Mesothelial cell of epicardium (in vitro differentiated cells): Measurements from ENCODE around the gene HBD. TPM values are rescaled to one million over a fixed set of nuclear protein-coding genes. Genes with fewer than 3 reads are reported as not detected.

Experiments used
- DNase-seq, 2 experiments: peaks; one replicate each; pipeline ENCODE4 v3.0.0; 2021; ENCODE audit warnings: low spot score in 2 of 2; ENCODE audit not compliant: unreplicated experiment in 2 of 2
- H3K27ac Mint-ChIP-seq: 2 replicates; pipeline ENCODE4 v1.8.0; 2021; ENCODE audit warnings: mixed read lengths
- H3K27me3 Mint-ChIP-seq: 2 replicates; pipeline ENCODE4 v1.8.0; 2021; ENCODE audit warnings: low read depth, mixed read lengths
- H3K36me3 Mint-ChIP-seq: 2 replicates; pipeline ENCODE4 v1.8.0; 2021; ENCODE audit warnings: mixed read lengths
- H3K4me1 Mint-ChIP-seq: 2 replicates; pipeline ENCODE4 v1.8.0; 2021; ENCODE audit warnings: mixed read lengths
- H3K4me3 Mint-ChIP-seq: 2 replicates; pipeline ENCODE4 v1.8.0; 2021; ENCODE audit warnings: mild to moderate bottlenecking, moderate library complexity, mixed read lengths
- H3K9me3 Mint-ChIP-seq: 2 replicates; pipeline ENCODE4 v1.8.0; 2021; ENCODE audit warnings: mixed read lengths
- total RNA-seq: library from RNA; stranded (reverse); gene quantifications from 3 replicates; pipeline ENCODE4 v1.2.1, GENCODE V29; 2021
- TF ChIP-seq, protein P1 (sequence below): fragments of 200-600 bp; sonication (generic); IDR thresholded peaks from one replicate; pipeline ENCODE4 v1.5.0; 2021; ENCODE audit warnings: antibody characterized with exemption; ENCODE audit not compliant: unreplicated experiment

The HBD gene
- total RNA-seq, 1 donor from 2014 or later: 3.0 TPM

- Mint-ChIP-seq H3K27me3 (peaks cover 15% of the 10 kb centered on the region), H3K9me3 (no peaks in the 10 kb centered on the region), H3K27ac (no peak overlapping the region), H3K4me1 (peaks cover 9% of the 10 kb centered on the region), H3K36me3 (no peaks in the 10 kb centered on the region), H3K4me3 (no peak overlapping the region)
- DNase-seq: no peak
- TF ChIP-seq, protein P1, sequence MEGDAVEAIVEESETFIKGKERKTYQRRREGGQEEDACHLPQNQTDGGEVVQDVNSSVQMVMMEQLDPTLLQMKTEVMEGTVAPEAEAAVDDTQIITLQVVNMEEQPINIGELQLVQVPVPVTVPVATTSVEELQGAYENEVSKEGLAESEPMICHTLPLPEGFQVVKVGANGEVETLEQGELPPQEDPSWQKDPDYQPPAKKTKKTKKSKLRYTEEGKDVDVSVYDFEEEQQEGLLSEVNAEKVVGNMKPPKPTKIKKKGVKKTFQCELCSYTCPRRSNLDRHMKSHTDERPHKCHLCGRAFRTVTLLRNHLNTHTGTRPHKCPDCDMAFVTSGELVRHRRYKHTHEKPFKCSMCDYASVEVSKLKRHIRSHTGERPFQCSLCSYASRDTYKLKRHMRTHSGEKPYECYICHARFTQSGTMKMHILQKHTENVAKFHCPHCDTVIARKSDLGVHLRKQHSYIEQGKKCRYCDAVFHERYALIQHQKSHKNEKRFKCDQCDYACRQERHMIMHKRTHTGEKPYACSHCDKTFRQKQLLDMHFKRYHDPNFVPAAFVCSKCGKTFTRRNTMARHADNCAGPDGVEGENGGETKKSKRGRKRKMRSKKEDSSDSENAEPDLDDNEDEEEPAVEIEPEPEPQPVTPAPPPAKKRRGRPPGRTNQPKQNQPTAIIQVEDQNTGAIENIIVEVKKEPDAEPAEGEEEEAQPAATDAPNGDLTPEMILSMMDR: no peak
Measured at GRCh38 chr11:5240458-5240857, 6.2 kb upstream of the HBD start.

DNA sequence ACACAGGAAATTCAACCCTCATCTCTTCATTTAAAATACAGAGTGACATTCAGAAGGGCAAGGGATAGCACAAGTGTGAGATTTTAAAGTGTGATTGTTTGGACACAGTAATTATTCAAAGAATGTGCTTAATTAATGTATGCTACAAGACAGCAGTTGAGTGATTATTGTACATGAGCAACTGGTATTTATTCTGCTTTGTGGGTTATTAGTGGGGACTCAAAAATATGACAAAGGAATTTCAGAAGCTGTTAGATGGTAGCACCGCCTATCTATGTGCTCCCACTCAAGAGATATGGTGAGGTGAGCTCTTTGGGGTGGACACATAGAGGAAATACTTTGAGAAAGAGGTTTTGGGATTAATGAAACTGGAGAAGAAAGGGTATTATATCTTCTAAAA, 5.8 kb upstream of the HBD start:
- H3K4me1 Mint-ChIP-seq: peaks cover 7% of the 10 kb centered on the region
- DNase-seq: no peak
- peaks cover 15% of the 10 kb centered on the region for H3K27me3 Mint-ChIP-seq
- no peaks in the 10 kb centered on the region for H3K9me3 Mint-ChIP-seq
- no peaks in the 10 kb centered on the region for H3K36me3 Mint-ChIP-seq
- TF ChIP-seq, protein P1: no peak
- no peak overlapping the region for H3K4me3 Mint-ChIP-seq
- no peak overlapping the region for H3K27ac Mint-ChIP-seq

DNA sequence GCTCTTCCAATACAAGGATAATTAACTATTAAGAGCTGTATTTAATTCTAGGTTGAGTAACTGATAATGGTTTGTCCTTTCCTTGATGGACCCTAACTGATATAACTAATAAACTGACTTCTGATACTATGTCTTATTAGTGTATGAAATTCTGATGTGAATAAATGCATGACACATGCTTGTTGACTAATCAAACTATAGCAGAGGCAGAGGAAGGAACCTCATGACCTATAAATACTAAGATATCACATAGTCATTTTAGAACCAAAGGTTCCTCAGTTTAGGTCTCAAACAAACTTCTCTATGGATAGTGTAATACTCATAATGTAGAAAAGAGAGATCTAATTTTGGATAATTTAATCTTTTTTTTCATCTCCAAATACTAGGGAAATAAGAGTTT, 4.8 kb upstream of the HBD start:
- no peak for DNase-seq
- peaks cover 15% of the 10 kb centered on the region for H3K27me3 Mint-ChIP-seq
- no peak overlapping the region for H3K27ac Mint-ChIP-seq
- H3K4me3 Mint-ChIP-seq: no peak overlapping the region
- H3K4me1 Mint-ChIP-seq: peaks cover 6% of the 10 kb centered on the region
- no peaks in the 10 kb centered on the region for H3K36me3 Mint-ChIP-seq
- TF ChIP-seq, protein P1: no peak
- H3K9me3 Mint-ChIP-seq: no peaks in the 10 kb centered on the region

DNA sequence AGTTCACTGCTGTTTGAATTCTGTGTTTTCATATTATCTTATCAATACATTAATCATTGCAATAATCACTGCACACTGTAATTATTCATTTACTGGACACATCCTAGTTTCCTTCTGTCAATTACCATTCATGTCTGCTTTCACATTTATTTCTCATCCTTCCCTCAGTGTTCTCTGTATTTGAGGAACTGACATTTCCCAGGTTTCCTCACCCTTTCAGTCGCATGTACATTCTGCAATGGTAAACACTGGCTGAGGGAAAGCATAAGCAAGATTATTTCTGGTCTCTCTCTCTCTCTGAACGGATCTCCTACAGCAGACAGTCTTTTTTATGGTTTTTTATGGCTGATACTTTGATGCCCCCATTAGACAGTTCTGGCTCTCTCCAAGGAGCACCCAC, 4.2 kb upstream of the HBD start:
- H3K27me3 Mint-ChIP-seq: peaks cover 15% of the 10 kb centered on the region
- no peak for DNase-seq
- H3K4me1 Mint-ChIP-seq: peaks cover 6% of the 10 kb centered on the region
- H3K27ac Mint-ChIP-seq: no peak overlapping the region
- TF ChIP-seq, protein P1: no peak
- no peaks in the 10 kb centered on the region for H3K9me3 Mint-ChIP-seq
- no peaks in the 10 kb centered on the region for H3K36me3 Mint-ChIP-seq
- no peak overlapping the region for H3K4me3 Mint-ChIP-seq

DNA sequence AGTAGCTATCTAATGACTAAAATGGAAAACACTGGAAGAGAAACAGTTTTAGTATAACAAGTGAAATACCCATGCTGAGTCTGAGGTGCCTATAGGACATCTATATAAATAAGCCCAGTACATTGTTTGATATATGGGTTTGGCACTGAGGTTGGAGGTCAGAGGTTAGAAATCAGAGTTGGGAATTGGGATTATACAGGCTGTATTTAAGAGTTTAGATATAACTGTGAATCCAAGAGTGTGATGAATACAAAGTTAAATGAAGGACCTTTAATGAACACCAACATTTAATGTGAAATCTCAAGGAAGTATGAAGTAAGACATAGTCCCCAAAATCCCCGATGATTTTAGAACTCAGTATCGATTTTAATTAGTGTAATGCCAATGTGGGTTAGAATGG, 3.1 kb upstream of the HBD start:
- no peaks in the 10 kb centered on the region for H3K9me3 Mint-ChIP-seq
- H3K27ac Mint-ChIP-seq: no peak overlapping the region
- H3K27me3 Mint-ChIP-seq: peaks cover 15% of the 10 kb centered on the region
- TF ChIP-seq, protein P1: no peak
- H3K4me3 Mint-ChIP-seq: no peak overlapping the region
- H3K4me1 Mint-ChIP-seq: peaks cover 6% of the 10 kb centered on the region
- H3K36me3 Mint-ChIP-seq: no peaks in the 10 kb centered on the region
- DNase-seq: no peak
